Astrocyte (in vitro differentiated cells and primary cell): ENCODE results near the gene POU2AF1.

Experiments
- EZH2 ChIP-seq: IDR thresholded peaks from 2 replicates; pipeline ENCODE4 v1.6.1; 2012; ENCODE audit warnings: mild to moderate bottlenecking, low read length, inconsistent platforms; ENCODE audit not compliant: insufficient read depth
- TF ChIP-seq, protein P1 (sequence below): IDR thresholded peaks from 2 replicates; pipeline ENCODE4 v1.5.1; 2011; ENCODE audit warnings: low read depth, mild to moderate bottlenecking, inconsistent platforms, low read length, moderate library complexity; ENCODE audit not compliant: insufficient read depth

DNA sequence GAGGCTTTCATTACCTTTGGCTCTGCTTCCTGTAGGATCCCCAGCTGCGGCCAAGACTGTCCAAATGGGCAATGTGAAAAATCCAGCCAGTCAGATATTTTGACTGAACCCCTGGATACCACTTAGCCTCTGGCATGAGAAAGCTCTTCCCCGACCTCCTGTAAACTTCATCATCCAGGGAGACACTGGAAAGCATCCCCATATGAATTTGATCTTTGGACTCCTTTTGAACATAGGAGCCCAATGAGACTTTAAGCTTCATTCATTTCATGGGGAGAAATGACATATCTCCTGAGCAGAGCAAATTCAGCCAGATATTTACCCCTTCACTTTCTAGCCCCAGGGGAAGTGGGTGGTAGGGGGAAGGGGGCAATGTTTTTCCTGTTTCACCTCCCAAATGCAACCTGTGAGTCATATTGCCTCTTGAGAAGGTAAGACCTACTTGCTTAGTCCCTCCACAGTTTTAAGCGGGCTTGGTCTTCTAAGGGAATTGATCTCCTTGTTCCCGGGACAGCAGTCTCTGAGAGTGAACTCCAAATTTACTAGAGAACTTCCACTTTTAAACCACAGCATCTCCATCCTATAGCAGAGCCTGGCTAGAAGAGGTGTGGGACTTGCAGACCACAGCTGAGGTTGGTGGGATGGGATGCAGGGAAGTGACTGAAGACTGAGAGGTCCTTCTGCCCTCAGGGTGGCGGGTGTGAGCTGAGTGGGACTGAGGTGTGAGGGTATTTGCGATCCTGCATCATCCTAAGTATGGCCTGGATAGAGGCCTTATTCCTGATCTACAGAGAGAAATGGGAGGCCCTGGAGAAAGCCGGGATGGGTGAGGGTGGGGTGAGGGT, 20.3 kb upstream of the POU2AF1 start:
- TF ChIP-seq, protein P1, sequence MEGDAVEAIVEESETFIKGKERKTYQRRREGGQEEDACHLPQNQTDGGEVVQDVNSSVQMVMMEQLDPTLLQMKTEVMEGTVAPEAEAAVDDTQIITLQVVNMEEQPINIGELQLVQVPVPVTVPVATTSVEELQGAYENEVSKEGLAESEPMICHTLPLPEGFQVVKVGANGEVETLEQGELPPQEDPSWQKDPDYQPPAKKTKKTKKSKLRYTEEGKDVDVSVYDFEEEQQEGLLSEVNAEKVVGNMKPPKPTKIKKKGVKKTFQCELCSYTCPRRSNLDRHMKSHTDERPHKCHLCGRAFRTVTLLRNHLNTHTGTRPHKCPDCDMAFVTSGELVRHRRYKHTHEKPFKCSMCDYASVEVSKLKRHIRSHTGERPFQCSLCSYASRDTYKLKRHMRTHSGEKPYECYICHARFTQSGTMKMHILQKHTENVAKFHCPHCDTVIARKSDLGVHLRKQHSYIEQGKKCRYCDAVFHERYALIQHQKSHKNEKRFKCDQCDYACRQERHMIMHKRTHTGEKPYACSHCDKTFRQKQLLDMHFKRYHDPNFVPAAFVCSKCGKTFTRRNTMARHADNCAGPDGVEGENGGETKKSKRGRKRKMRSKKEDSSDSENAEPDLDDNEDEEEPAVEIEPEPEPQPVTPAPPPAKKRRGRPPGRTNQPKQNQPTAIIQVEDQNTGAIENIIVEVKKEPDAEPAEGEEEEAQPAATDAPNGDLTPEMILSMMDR, result no peak
- TF ChIP-seq EZH2, result no peak
